Prostate gland (tissue), 2 donors: ENCODE measurements around the gene DMAC2. TPM values are rescaled to one million over a fixed set of nuclear protein-coding genes. Genes with fewer than 3 reads are reported as not detected.

Source experiments
- DNase-seq: peaks from one replicate; pipeline ENCODE4 v3.0.0-alpha.2; 2019; ENCODE audit warnings: low spot score
- H3K27ac ChIP-seq, 2 donors: fragments of 200-600 bp; sonication (generic); 2 replicates each; pipeline ENCODE4 v1.5.1; 2017 to 2019
- H3K27me3 ChIP-seq: fragments of 200-600 bp; sonication (generic); replicated peaks from 2 replicates; pipeline ENCODE4 v1.5.1; 2019; ENCODE audit not compliant: insufficient read depth
- H3K36me3 ChIP-seq, 2 donors: fragments of 200-600 bp; sonication (generic); 1 replicate in 1 of 2; 2 replicates in 1 of 2; pipeline versions ENCODE4 v1.5.1 to v1.8.1; 2017 to 2019
- H3K4me1 ChIP-seq: fragments of 200-600 bp; sonication (generic); replicated peaks from 2 replicates; pipeline ENCODE4 v1.5.1; 2019
- H3K4me3 ChIP-seq, 2 donors: fragments of 200-600 bp; sonication (generic); 2 replicates each; pipeline ENCODE4 v1.5.1; 2017 to 2019
- H3K9me3 ChIP-seq: fragments of 200-600 bp; sonication (generic); 2 replicates; pipeline ENCODE4 v1.5.1; 2017
- CTCF ChIP-seq, 4 experiments: fragments of 200-600 bp in 2 of 4; fragments of 450-650 bp in 2 of 4; sonication (generic) in 2 of 4; IDR thresholded peaks; 1 replicate in 3 of 4; 2 replicates in 1 of 4; pipeline ENCODE4 v1.5.1; 2016 to 2019; ENCODE audit warnings: antibody characterized with exemption in 4 of 4, mild to moderate bottlenecking in 2 of 4, moderate library complexity in 2 of 4
- POLR2A ChIP-seq: fragments of 450-650 bp; IDR thresholded peaks from one replicate; pipeline ENCODE4 v1.6.1; 2016; ENCODE audit warnings: antibody characterized with exemption, mild to moderate bottlenecking
- POLR2AphosphoS5 ChIP-seq: sonication (generic); formaldehyde crosslinking; IDR thresholded peaks from one replicate; pipeline ENCODE4 v1.6.1; 2017; ENCODE audit warnings: antibody characterized with exemption
- WGBS: methylation state at CpG from one replicate; pipeline ENCODE4 v1.1.5; 2018; 5-methylcytosine and 5-hydroxymethylcytosine counted together
- intact Hi-C: fragments of 100-400 bp; cut with DNase I; formaldehyde crosslinking; loops from one replicate; pipeline ENCODE4 v1.14.2; 2022
- total RNA-seq, 2 donors: library from RNA; depleted of rRNA; stranded (reverse); fragments of >200 nt; gene quantifications; one replicate each; pipeline ENCODE4 v1.1.0, GENCODE V29; 2016

The DMAC2 gene
- total RNA-seq, 2 donors from 2014 or later = 42.4 to 42.9 TPM

DNA sequence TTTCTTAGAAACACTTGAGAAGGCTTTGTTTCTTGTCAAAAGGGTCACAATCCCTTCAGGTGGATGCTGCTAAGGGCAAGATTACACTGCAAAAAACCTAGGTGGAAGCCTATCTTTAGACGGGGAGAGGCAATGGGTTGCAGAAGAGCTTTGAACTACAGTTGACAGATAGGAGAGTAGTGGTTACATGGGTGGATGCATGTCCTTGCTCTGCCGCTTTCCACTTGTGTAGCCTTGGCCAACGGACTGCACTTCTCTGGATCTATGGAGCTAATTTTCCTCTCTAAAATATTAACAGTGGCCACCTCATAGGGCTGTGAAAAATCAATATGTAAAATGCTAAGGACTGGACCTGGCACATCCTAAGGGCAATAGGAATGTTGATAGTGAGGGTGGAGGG, 41.1 kb downstream of the DMAC2 start:
- 29% methylated on average over 3 of the region's 3 CpGs for WGBS
- H3K36me3 ChIP-seq = no peaks in the 10 kb centered on the region
- H3K27me3 ChIP-seq = no peaks in the 10 kb centered on the region
- TF ChIP-seq POLR2AphosphoS5 (no peak), POLR2A (no peak), CTCF (IDR thresholded peaks at IDR 0.05) (no peak)
- H3K4me1 ChIP-seq = peaks cover 5% of the 10 kb centered on the region
- peak overlapping the region; percentile 74 to 96 for H3K4me3 ChIP-seq
- no peaks in the 10 kb centered on the region for H3K9me3 ChIP-seq
- DNase-seq = no peak
- peak overlapping the region; percentile 89 to 91 for H3K27ac ChIP-seq
- intact Hi-C loops = no loop called here

DNA sequence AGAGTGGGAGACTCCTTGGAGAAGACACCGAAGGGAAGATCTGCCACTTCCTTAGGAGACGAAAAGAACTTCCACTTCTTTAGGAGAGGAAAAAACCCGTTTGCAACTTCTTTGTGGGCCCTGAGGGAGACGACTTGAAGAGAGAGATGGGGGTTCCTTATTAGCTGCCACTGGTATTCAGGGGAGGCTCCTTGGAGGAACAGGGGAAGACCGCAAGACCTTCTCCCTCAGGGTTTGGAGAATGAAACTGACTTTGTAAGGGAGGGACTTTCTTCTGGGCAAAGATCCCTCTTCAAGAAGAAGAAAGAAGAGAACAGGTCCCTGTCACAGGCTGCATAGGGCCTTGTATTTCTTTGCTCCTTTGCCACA, 41.7 kb downstream of the DMAC2 start:
- H3K27me3 ChIP-seq = no peaks in the 10 kb centered on the region
- DNase-seq = no peak
- H3K27ac ChIP-seq = peak overlapping the region; percentile 89 to 91
- intact Hi-C loops = no loop called here
- H3K4me1 ChIP-seq = peaks cover 5% of the 10 kb centered on the region
- TF ChIP-seq CTCF (IDR thresholded peaks at IDR 0.05) = no peak
- no peak for TF ChIP-seq POLR2A
- TF ChIP-seq POLR2AphosphoS5 = no peak
- 2% methylated on average over 5 of the region's 5 CpGs for WGBS
- H3K4me3 ChIP-seq = peak overlapping the region; percentile 74 to 96
- no peaks in the 10 kb centered on the region for H3K9me3 ChIP-seq
- H3K36me3 ChIP-seq = no peaks in the 10 kb centered on the region

GRCh38 chr19:41397086-41398049, 42.3 kb downstream of the DMAC2 start, which contains the start of the genes BCKDHA and EXOSC5:
Gene BCKDHA, plus strand, starts transcription at chr19:41397818. Its CDS starts 10 bp downstream, at chr19:41397828.
Gene EXOSC5, minus strand, starts transcription at chr19:41397359. Its CDS starts 31 bp downstream, at chr19:41397328.
- Histone ChIP-seq H3K27ac (peak within 1 kb of the TSS; percentile 89 to 91), H3K9me3 (no peaks in the 10 kb centered on the region), H3K27me3 (no peaks in the 10 kb centered on the region), H3K4me1 (peaks cover 5% of the 10 kb centered on the region), H3K36me3 (no peaks in the 10 kb centered on the region), H3K4me3 (peak within 1 kb of the TSS; percentile 74 to 96)
- peak; percentile 30 for TF ChIP-seq POLR2A
- TF ChIP-seq CTCF (IDR thresholded peaks at IDR 0.05) = peak in 2 of 4 experiments; percentile 24 to 32
- TF ChIP-seq POLR2AphosphoS5 = peak; percentile 99
- intact Hi-C loops = no loop called here
- DNase-seq = peak; percentile 100
- WGBS = under 1% methylated on average over 48 of the region's 50 CpGs

DNA sequence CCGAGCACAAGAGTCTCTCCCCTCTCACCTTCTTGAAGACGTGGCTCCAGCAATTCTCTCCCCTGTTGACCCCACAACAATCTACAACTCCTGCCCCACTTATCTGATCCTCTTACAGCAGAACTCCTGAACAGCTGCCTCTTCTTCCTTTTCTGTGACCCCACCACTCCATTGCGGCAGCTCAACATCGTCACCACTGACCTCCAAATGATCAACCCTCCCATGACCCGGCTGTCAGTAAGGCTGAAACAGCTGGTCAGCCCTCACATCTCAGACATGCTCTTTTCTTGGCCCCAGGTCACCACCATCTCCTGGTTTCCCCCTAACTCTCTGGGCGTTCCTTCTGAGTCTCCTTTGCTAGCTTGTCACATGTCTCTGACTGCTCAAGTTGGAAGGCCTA, 44.4 kb downstream of the DMAC2 start:
- Histone ChIP-seq H3K4me3 (no peak overlapping the region), H3K27me3 (no peaks in the 10 kb centered on the region), H3K27ac (no peak overlapping the region), H3K9me3 (no peaks in the 10 kb centered on the region), H3K4me1 (peaks cover 5% of the 10 kb centered on the region), H3K36me3 (peaks cover 0 to 4% of the 10 kb centered on the region in 2 donors)
- no peak for DNase-seq
- WGBS = 73% methylated on average over 6 of the region's 6 CpGs
- intact Hi-C loops = no loop called here
- TF ChIP-seq POLR2A (no peak), CTCF (IDR thresholded peaks at IDR 0.05) (no peak), POLR2AphosphoS5 (no peak)
